ENCODE measurements around the gene LSAMP.
A peak's percentile ranks its signal among the peaks of the same experiment; 100 is the strongest.

Gene LSAMP

GRCh38 chr3:115838786-115839185 lies 606.5 kb downstream of the LSAMP start:
- Histone ChIP-seq H3K27me3 (ENCODE audit: insufficient read depth, poor library complexity, severe bottlenecking) (no peaks in the 10 kb centered on the region), H3K9me3 (ENCODE audit: severe bottlenecking) (no peaks in the 10 kb centered on the region), H3K27ac (ENCODE audit: poor library complexity, severe bottlenecking) (no peak overlapping the region), H3K4me3 (ENCODE audit: severe bottlenecking) (no peak overlapping the region), H3K4me1 (ENCODE audit: insufficient read depth, poor library complexity, severe bottlenecking) (peaks cover 8% of the 10 kb centered on the region), H3K36me3 (ENCODE audit: low read depth) (no peaks in the 10 kb centered on the region)
- TF ChIP-seq CTCF (IDR thresholded peaks at IDR 0.05; ENCODE audit: poor library complexity, severe bottlenecking) = no peak
- no peak; the same call in 2 of the 3 replicates for ATAC-seq (ENCODE audit: low read depth)
- no peak for DNase-seq (ENCODE audit: low spot score)

GRCh38 chr3:115836944-115837343 lies 608.3 kb downstream of the LSAMP start:
- no peak for ATAC-seq (ENCODE audit: low read depth)
- no peak overlapping the region for H3K4me3 ChIP-seq (ENCODE audit: severe bottlenecking)
- H3K9me3 ChIP-seq (ENCODE audit: severe bottlenecking) = no peaks in the 10 kb centered on the region
- no peak overlapping the region for H3K27ac ChIP-seq (ENCODE audit: poor library complexity, severe bottlenecking)
- no peak for DNase-seq (ENCODE audit: low spot score)
- peaks cover 12% of the 10 kb centered on the region for H3K4me1 ChIP-seq (ENCODE audit: insufficient read depth, poor library complexity, severe bottlenecking)
- no peaks in the 10 kb centered on the region for H3K27me3 ChIP-seq (ENCODE audit: insufficient read depth, poor library complexity, severe bottlenecking)
- TF ChIP-seq CTCF (IDR thresholded peaks at IDR 0.05; ENCODE audit: poor library complexity, severe bottlenecking) = peak; percentile 80
- no peaks in the 10 kb centered on the region for H3K36me3 ChIP-seq (ENCODE audit: low read depth)

GRCh38 chr3:115835946-115836345 lies 609.3 kb downstream of the LSAMP start:
- H3K4me3 ChIP-seq (ENCODE audit: severe bottlenecking) = no peak overlapping the region
- no peaks in the 10 kb centered on the region for H3K36me3 ChIP-seq (ENCODE audit: low read depth)
- TF ChIP-seq CTCF (IDR thresholded peaks at IDR 0.05; ENCODE audit: poor library complexity, severe bottlenecking) = no peak
- no peak overlapping the region for H3K27ac ChIP-seq (ENCODE audit: poor library complexity, severe bottlenecking)
- H3K27me3 ChIP-seq (ENCODE audit: insufficient read depth, poor library complexity, severe bottlenecking) = no peaks in the 10 kb centered on the region
- H3K9me3 ChIP-seq (ENCODE audit: severe bottlenecking) = no peaks in the 10 kb centered on the region
- peaks cover 21% of the 10 kb centered on the region for H3K4me1 ChIP-seq (ENCODE audit: insufficient read depth, poor library complexity, severe bottlenecking)
- ATAC-seq (ENCODE audit: low read depth) (no peak), DNase-seq (ENCODE audit: low spot score) (no peak)

- ATAC-seq (ENCODE audit: low read depth) (peak; percentile 50; the same call in 2 of the 3 replicates), DNase-seq (ENCODE audit: low spot score) (no peak)
- H3K9me3 ChIP-seq (ENCODE audit: severe bottlenecking) = no peaks in the 10 kb centered on the region
- no peak overlapping the region for H3K4me3 ChIP-seq (ENCODE audit: severe bottlenecking)
- H3K27me3 ChIP-seq (ENCODE audit: insufficient read depth, poor library complexity, severe bottlenecking) = no peaks in the 10 kb centered on the region
- peak overlapping the region; percentile 13 for H3K27ac ChIP-seq (ENCODE audit: poor library complexity, severe bottlenecking)
- no peak for TF ChIP-seq CTCF (IDR thresholded peaks at IDR 0.05; ENCODE audit: poor library complexity, severe bottlenecking)
- no peaks in the 10 kb centered on the region for H3K36me3 ChIP-seq (ENCODE audit: low read depth)
- H3K4me1 ChIP-seq (ENCODE audit: insufficient read depth, poor library complexity, severe bottlenecking) = peaks cover 29% of the 10 kb centered on the region
These were observed 611.2 kb downstream of the LSAMP start for GRCh38 chr3:115834068-115834467.

- ATAC-seq (ENCODE audit: low read depth) = no peak
- H3K9me3 ChIP-seq (ENCODE audit: severe bottlenecking) = no peaks in the 10 kb centered on the region
- H3K27ac ChIP-seq (ENCODE audit: poor library complexity, severe bottlenecking) = no peak overlapping the region
- no peak for DNase-seq (ENCODE audit: low spot score)
- no peak overlapping the region for H3K4me3 ChIP-seq (ENCODE audit: severe bottlenecking)
- H3K27me3 ChIP-seq (ENCODE audit: insufficient read depth, poor library complexity, severe bottlenecking) = no peaks in the 10 kb centered on the region
- peaks cover 29% of the 10 kb centered on the region for H3K4me1 ChIP-seq (ENCODE audit: insufficient read depth, poor library complexity, severe bottlenecking)
- no peaks in the 10 kb centered on the region for H3K36me3 ChIP-seq (ENCODE audit: low read depth)
- no peak for TF ChIP-seq CTCF (IDR thresholded peaks at IDR 0.05; ENCODE audit: poor library complexity, severe bottlenecking)
These were observed 612.2 kb downstream of the LSAMP start for GRCh38 chr3:115833074-115833473.

Measured in RWPE2 (cell line).